ENCODE measurements around the gene LRIG3.
"Not testable (repeated sequence)": the region's sequence is repeated elsewhere in the genome, so short reads cannot be mapped to it uniquely, and the experiment has no call there.

The LRIG3 gene, protein sequence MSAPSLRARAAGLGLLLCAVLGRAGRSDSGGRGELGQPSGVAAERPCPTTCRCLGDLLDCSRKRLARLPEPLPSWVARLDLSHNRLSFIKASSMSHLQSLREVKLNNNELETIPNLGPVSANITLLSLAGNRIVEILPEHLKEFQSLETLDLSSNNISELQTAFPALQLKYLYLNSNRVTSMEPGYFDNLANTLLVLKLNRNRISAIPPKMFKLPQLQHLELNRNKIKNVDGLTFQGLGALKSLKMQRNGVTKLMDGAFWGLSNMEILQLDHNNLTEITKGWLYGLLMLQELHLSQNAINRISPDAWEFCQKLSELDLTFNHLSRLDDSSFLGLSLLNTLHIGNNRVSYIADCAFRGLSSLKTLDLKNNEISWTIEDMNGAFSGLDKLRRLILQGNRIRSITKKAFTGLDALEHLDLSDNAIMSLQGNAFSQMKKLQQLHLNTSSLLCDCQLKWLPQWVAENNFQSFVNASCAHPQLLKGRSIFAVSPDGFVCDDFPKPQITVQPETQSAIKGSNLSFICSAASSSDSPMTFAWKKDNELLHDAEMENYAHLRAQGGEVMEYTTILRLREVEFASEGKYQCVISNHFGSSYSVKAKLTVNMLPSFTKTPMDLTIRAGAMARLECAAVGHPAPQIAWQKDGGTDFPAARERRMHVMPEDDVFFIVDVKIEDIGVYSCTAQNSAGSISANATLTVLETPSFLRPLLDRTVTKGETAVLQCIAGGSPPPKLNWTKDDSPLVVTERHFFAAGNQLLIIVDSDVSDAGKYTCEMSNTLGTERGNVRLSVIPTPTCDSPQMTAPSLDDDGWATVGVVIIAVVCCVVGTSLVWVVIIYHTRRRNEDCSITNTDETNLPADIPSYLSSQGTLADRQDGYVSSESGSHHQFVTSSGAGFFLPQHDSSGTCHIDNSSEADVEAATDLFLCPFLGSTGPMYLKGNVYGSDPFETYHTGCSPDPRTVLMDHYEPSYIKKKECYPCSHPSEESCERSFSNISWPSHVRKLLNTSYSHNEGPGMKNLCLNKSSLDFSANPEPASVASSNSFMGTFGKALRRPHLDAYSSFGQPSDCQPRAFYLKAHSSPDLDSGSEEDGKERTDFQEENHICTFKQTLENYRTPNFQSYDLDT

DNA sequence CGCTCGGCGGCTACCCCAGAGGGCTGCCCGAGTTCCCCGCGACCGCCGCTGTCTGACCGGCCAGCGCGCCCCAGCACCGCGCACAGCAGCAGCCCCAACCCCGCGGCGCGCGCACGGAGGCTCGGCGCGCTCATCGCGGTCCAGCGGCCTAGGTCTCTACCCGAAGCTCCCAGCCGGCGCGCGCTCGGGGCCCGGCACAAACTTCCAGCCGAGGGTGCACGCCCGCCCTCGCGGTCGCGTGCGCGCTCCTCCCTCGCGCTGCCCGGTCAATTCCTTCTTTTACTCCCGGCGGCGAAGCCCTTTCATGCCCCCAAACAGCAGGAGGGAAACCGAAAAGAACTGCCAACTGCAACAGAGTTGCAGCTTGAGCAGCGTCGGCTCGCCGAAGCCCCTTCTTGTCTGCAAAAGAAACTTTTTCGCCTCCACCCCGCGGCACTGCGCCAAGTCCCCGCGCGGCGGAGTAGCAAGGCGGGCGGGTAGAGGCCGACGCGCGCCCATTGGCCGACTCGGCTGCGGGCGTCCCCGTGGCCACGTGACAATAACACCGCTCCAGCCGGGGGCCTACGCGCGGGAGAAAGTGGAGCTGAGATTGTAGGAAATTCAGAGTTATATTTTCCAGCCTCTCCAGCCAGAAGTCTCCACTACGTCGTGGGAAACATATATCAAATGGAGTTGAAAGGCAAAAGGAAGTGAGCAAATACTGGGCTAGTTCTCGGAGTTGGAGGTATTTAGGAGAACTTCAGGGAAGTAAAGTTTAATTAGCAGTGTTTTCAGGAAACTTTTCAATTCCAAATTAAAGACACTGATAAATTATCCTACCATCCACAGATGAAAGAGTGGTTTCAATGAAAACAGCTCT, at the start of gene LRIG3:
LRIG3 (minus strand) TSS at position 403 of the 859 bp plus-strand sequence; CDS start at position 134, 269 bp downstream.
- peak; percentile 44 to 62 (median 45) for DNase-seq

DNA sequence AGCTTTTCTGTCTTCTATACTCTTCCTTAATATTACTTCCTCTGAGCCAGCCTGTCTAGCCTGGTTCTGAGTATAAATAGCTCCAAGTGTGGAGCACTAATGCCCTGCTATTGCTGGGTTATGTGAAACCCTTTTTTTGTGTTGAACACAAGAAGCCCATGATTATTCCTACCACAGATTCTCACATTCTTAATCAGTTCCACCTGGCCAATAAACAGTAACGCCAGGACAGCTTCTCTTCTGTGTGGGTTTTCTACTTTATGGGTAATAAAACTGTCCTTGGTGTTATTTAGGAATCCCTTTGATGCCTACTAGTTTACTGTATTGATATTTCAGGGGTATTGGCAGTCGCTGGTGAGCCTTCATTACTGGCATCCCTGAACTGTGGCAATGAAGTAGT, 48.9 kb upstream of the LRIG3 start:
- no peak for DNase-seq

DNA sequence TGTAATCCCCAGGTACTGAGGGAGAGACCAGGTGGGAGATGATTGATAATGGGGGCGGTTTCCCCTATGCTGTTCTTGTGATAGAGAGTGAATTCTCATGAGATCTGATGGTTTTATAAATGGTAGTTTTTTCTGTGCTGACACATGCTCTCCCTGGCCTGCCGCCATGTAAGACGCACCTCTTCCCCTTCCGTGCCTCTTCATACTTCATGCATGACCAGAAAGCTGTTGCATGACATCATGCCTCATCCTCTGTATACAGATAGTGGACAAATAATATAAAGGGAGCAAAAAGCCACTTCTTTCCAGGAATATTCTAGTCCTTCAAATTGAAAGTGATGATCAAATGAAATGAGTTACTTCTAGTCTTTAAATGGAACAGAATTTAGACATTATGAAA, 47.3 kb upstream of the LRIG3 start:
- DNase-seq, result no peak

DNA sequence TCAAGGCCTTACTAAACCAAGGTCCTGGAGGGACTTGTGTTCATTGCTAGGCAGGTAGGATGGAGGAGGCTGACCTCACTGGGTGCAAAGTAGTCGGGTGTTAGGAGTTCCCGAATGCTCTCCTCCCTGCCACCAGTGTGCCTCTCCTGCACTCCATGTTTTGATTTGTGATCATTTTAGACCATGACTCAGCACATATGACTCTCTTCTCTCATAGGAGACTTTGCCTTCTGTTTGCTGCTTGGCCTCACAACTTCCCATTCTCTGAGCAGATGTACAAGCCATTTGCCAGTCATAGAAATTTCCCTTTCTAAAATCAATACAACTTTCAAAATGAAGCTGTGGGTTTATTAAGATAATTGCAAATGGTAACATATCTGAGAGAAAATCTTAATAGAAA, 46.6 kb upstream of the LRIG3 start:
- DNase-seq, result no peak

DNA sequence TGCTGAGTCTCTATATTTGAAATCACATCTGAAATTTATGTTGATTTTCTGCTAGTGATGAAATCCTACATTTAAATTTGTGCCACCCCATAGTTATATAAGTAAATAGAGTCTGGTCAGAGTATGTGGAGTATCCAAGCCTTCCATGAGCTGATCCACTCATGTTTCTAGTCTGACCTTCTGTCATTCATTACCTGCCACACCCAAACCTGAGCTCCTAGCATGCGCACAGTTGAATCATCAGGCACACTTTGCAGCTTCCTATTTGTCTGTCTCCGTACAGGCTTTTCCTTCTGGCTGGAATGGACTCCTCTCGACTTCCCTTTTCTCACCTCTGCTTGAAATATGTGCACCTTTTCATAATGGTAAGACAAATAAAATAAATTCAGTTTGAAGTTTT, 45.3 kb upstream of the LRIG3 start:
- DNase-seq, result no peak

DNA sequence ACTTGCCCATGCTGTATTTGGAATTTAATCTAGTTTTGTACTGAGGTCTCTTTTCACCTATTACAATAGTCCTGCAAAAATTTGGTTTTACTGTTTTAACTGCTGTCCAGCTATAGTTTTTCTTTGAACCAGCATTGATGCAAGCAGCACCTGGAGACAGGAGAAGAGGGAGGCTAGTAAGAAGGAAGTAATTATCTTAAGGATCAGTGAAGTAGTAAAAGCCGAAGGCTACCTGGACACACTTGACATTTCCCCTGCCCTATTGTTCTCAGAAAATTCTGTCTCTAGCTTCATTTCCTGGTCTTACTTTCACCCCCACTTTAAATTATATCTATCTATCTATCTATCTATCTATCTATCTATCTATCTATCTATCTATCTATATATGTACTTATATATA, 43.5 kb upstream of the LRIG3 start:
- no peak for DNase-seq

DNA sequence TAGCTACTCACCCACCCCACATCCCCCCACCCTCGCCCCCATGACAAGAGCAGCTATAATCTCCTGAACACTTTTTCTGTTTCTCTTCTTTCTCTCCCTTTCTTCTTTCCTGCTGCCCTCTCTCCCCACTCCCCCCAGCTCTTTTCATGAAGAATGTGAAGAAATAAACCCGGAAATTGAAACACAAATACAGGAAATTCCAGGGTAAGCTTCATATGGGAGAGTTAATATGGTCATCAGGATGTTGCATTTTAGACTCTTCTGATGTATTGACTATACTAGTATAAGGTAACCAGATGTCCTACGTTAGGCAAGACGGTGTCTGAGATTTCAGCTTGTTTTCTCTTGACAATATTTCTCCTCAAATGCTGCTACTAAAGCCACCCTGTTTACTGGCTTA, 41.6 kb upstream of the LRIG3 start:
- no peak for DNase-seq

DNA sequence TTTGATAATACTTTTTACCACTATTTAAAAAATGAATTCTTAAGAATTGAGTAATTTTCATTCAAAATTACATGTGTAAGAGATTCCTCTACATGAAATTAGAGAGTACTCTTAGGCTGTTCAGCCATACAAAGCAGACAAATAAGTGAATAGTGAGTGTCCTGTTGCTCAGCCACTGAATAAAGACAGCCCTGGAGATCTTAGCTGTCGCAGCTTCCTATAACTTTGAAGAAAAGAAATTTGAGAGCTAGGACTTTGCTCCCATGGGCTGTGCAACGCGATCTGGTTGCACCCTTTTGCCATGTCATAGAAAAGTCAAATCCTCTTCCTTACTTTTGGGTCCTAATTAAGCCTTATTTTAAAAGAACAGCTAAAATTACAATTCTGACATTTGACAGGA, 40.9 kb upstream of the LRIG3 start:
- DNase-seq, result no peak

DNA sequence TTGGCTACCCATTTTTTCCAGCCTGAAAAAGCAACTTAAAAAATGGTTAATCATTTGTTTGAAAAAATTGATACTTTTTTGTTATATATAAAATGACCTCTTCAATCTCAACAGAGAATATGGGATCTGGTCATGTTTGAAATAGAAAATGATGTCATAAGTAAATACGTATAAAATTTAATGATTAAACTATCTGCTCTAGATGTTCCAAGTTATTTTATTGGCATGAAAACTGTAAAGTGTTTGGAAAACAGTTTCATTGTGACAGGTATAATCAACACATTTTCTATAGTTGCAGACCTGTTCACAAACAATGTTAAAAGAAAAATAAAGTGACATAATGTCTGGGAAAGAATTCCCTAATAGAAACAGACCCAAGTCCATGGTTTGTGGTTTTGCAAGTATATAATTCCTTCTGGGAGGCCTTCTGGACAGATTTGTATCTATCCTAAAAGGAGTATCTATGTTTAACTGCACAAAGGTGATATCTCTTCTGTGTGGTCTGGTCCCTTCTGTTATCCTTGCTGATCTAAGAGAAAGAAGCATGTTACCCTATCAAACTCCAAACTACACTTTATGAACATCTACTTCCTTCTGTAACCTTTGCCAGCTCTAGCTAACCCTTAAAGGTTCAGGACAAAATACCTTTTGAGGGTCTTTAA, 39.5 kb upstream of the LRIG3 start:
- no peak for DNase-seq

DNA sequence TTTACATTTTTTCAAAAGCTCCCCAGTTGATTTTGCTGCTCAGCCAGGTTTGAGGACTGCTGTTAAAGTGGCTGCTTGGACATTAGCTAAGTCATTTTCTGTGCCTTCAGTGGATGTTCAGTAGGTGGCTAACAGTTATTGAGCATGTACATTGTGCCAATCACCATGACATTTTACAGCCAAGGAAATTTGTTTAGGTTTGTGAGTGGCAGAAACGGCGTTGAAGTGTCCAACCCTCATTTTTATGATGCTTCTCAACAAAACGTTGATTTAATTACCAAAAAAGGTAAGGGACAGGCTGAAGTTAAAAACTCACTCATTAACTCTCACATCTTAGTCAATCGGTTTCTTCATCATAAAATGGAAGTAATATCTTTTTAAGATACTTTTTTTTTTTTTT, 37.0 kb upstream of the LRIG3 start:
- no peak for DNase-seq

DNA sequence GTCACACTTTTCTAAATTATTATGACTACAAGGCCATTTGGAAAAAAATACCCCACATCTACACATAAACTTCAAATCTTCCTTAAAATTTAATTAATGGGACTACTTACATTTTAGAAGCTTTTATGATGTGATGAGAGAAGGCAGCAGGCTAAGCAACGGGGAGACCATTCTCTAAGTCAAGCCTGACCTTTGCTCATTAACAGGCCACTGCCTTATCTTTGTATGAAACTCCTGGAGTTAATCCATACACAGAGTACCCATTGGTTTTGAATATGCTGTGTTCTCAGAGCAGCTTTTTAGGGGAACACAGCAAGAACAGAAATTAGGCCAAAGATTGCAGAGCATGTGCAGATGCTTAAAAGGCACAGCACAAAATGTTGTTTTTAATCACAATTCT, 35.5 kb upstream of the LRIG3 start:
- DNase-seq, result no peak

DNA sequence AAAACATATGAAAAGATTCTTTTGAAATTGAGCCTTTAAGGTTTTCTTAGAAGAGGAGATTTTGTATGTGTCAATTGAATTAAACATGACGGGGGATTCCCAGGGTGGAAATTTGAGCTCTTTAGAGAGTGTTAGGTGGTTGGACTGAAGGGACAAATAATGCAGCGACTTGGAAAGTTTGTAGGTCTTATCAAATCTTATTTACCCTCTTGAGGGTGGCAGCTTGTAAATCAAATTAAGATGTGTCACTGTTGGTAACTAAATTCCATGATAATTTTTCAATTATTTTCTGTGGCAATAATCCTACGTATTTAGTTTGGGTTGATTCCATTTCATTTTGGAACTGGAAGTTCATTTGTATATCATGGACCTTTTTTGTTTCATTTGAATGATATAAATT, 33.7 kb upstream of the LRIG3 start:
- no peak for DNase-seq

DNA sequence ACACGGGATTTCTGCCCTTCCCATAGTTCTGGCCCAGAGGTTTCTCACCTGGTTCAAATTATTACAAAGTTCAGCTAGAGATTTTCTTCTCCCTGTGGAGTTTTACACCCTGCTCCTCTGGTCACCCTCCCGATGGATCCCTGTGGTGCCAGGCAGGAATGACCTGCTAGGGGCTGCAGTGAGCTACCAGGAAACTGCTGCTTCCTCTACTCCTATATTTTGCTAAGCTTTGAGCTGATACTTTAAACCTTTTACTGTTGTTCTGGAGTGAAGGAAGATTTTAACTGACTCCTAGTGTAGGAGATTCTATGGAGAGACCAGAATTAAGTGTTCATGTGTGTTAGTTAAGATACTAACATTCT, 30.4 kb upstream of the LRIG3 start:
- no peak for DNase-seq

DNA sequence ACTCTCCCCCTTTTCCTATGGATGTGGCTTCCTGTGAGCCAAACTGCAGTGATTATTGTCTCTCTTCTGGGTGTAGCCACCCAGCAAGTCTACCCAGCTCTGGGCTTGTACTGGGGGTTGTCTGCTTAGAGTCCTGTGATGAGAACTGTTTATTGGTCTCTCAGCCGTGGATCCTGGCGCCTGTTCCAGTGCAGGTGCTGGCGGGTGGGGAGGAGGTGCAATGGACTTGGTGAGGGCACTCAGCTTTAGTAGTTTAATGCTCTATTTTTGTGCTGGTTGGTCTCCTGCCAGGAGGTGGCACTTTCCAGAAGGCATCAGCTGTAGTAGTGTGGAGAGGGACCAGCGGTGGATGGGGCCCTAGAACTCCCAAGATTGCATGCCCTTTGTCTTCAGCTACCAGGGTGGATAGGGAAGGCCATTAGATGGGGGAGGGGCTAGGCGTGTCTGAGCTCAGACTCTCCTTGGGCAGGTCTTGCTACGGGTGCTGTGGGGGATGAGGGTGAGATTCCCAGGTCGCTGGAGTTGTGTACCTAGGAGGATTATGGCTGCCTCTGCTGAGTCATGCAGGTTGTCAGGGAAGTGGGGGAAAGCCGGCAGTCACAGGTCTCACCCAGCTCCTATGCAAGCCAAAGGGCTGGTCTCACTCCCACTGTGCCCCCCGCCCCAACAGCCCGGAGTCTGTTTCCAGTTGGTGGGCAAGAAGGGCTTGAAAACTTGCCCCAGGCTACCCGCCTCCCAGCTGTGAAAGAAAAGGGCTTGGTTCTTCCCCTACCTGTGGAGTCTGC, 29.8 kb upstream of the LRIG3 start:
- DNase-seq, result not testable (repeated sequence)

DNA sequence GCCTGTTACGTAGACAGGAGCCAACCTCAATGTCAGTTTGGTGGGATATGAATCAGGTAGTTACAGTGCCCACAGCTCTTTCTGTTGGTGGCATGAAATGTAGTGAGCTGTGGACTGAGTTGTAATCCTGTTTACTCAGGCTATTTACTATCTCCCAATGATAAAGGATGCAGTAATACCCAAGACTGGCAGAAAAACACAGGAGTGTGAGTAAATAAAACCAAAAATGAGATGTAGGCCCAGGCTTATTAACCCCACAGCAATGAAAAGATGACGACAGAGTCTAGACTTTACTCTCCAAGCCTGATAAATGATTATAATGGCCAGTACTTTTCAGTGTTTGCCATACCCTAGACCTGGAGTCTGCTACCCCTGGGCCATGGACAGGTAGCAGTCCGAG, 22.8 kb upstream of the LRIG3 start:
- no peak for DNase-seq

DNA sequence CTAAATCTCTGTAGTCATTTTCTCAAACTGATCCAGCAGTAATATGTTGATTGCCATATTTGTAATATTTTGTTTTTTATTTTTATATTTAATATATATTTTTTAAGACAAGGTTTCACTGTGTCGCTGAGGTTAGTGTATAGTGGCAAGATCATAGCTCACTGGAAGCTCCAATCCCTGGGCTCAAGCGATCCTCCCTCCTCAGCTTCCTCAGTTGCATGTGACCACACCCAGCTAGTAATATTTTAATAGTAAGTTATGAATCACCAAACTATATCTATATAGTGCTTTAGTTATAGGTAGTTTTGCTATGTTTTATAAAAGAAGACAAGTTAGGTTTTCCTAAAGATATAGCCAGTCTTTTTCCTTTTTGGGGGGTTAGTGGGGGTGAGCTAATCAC, 22.0 kb upstream of the LRIG3 start:
- no peak for DNase-seq

DNA sequence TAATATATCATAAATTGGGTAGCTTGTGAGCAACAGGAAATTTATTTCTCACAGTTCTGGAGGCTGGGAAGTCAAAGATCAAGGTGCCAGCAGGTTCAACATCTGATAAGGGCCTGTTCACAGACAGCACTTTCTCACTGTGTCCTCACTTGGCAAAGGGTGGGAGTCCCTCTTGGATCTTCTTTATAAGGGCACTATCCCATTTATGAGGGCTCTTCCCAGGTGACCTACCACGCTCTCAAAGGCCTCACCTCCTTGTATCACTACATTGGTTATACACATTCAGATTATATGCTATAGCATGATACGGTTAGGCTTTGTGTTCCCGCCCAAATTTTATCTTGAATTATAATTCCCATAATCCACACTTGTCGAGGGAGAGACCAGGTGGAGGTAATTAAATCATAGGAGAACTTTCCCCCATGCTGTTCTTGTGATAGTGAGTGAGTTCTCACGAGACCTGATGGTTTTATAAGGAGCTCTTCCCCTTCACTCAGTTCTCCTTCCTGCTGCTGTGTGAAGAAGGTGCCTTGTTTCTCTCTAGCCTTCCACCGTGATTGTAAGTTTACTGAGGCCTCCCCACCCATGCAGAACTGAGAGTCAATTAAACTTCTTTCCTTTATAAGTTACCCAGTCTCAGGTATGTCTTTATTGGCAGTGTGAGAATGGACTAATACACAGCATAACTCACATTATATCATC, 19.2 kb upstream of the LRIG3 start:
- DNase-seq, result no peak

DNA sequence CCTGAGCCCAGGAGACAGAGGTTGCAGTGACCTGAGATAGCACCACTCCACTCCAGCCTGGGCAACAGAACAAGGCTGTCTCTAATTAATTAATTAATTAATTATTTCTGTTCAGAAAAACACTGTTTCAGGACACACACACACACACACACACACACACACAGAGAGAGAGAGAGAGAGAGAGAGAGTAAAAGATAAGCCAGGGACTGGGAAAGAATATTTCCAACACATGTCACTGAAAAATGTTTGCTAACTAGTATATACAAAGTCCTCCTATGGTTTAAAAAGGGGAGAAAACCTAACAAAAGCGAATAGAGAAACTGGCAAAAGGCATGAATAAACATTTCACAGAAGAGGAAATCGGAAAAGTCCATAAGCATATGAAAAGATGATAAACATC, 18.1 kb upstream of the LRIG3 start:
- no peak for DNase-seq

DNA sequence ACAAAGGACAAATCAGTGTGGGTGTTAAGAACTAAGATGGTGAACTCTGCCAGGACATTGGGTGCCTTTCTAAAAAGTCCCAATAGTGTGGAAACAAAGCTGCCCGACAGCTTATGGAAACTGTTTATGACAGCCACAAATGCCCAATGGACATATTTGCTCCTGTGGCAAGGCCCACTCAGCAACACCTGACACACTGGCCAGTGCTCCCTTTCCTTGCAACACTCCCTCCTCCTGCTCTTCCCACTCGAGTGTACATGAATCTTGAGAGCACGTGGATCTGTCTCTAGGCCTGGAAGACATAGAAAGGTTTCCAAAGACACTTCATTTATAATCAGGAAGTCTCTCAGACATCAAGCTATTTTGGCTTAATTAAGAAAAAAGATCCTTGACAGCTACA, 14.2 kb upstream of the LRIG3 start:
- no peak for DNase-seq

DNA sequence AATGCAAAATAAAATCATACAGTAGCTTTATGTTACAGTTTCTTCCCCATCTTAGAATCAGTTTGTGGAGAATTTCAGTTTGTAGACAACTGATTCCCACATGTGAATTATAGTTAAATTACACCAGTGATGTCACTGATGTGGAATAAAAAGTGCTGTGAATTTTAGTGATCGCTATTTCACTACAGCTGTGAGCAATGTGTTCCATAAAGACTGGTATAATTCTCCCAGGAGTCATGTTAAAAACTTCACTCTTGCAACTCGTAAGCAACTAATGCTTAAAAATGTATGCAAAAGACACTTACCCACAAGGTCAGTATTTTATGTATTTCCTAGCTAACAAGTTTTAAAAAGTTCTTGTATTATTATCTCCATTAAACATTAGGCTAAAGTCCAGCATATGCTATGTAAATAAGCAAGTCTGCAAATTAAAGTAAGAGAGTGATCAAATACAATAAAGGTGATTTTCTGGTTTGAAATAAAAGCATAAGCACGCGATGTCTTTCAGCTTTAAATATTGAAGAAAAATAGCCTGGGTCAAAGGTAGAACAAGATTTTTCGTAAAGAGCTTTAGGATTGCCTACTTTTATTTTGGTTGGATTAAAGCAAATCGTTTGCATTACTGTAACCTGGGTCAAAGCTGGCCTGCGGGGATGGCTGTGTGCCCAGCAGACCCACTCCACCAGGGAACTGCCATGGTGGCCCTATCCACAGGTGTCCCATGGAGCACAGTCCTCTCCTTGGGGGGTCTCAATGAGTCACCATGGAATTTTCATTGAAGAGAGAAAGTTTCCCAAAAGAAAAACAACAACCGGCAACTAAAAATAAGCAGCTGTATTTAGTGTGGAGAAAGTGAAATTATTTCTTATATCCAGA, 12.7 kb upstream of the LRIG3 start:
- no peak for DNase-seq

All from suppressor macrophage treated with lipopolysaccharide for 1 hour (primary cell).